Testis (tissue), 2 donors: ENCODE results near the gene SDF4.

Experiments
- CTCF ChIP-seq, 3 experiments: fragments of 450-650 bp in 2 of 3; fragments of 200-600 bp in 1 of 3; sonication (generic) in 1 of 3; IDR thresholded peaks; one replicate each; pipeline ENCODE4 v1.5.1; 2016 to 2019; ENCODE audit warnings: antibody characterized with exemption in 3 of 3, mild to moderate bottlenecking in 2 of 3, moderate library complexity in 1 of 3
- POLR2A ChIP-seq: fragments of 450-650 bp; IDR thresholded peaks from one replicate; pipeline ENCODE4 v1.6.1; 2017; ENCODE audit warnings: antibody characterized with exemption, mild to moderate bottlenecking, moderate library complexity

- TF ChIP-seq CTCF (IDR thresholded peaks at IDR 0.05), result no peak
- TF ChIP-seq POLR2A, result no peak
Observed at GRCh38 chr1:1234180-1234808, 2.5 kb upstream of the SDF4 start.
